ENCODE data around the gene EPDR1.
A peak's percentile ranks its signal among the peaks of the same experiment; 100 is the strongest.

The EPDR1 gene

GRCh38 chr7:37987732-37988131 is 67.3 kb downstream of the EPDR1 start:
- TF ChIP-seq CTCF (IDR thresholded peaks at IDR 0.05; ENCODE audit: control insufficient read depth, extremely low read depth, insufficient read depth): no peak
- peak; percentile 10 for DNase-seq (ENCODE audit: low read depth)
- H3K4me3 ChIP-seq (ENCODE audit: low read depth, low read length): no peak overlapping the region

- no peak for DNase-seq (ENCODE audit: low read depth)
- TF ChIP-seq CTCF (IDR thresholded peaks at IDR 0.05; ENCODE audit: control insufficient read depth, extremely low read depth, insufficient read depth): no peak
- H3K4me3 ChIP-seq (ENCODE audit: low read depth, low read length): no peak overlapping the region
Measured at GRCh38 chr7:37988721-37989650, 68.5 kb downstream of the EPDR1 start.

GRCh38 chr7:37990337-37990736 is 69.9 kb downstream of the EPDR1 start:
- no peak for TF ChIP-seq CTCF (IDR thresholded peaks at IDR 0.05; ENCODE audit: control insufficient read depth, extremely low read depth, insufficient read depth)
- no peak overlapping the region for H3K4me3 ChIP-seq (ENCODE audit: low read depth, low read length)
- no peak for DNase-seq (ENCODE audit: low read depth)

GRCh38 chr7:37993060-37993501 is 72.6 kb downstream of the EPDR1 start:
- TF ChIP-seq CTCF (IDR thresholded peaks at IDR 0.05; ENCODE audit: control insufficient read depth, extremely low read depth, insufficient read depth): no peak
- H3K4me3 ChIP-seq (ENCODE audit: low read depth, low read length): no peak overlapping the region
- DNase-seq (ENCODE audit: low read depth): no peak

- no peak for TF ChIP-seq CTCF (IDR thresholded peaks at IDR 0.05; ENCODE audit: control insufficient read depth, extremely low read depth, insufficient read depth)
- DNase-seq (ENCODE audit: low read depth): no peak
- no peak overlapping the region for H3K4me3 ChIP-seq (ENCODE audit: low read depth, low read length)
Measured at GRCh38 chr7:37999673-38000072, 79.2 kb downstream of the EPDR1 start.

GRCh38 chr7:38000272-38000671 is 79.8 kb downstream of the EPDR1 start:
- DNase-seq (ENCODE audit: low read depth): no peak
- no peak for TF ChIP-seq CTCF (IDR thresholded peaks at IDR 0.05; ENCODE audit: control insufficient read depth, extremely low read depth, insufficient read depth)
- no peak overlapping the region for H3K4me3 ChIP-seq (ENCODE audit: low read depth, low read length)
